ENCODE results near the gene ZC3H12D. TPM values are rescaled to one million over a fixed set of nuclear protein-coding genes. Genes with fewer than 3 reads are reported as not detected.
A peak's percentile ranks its signal among the peaks of the same experiment; 100 is the strongest.

The ZC3H12D gene
- total RNA-seq, 2 donors from 2014 or later = 1.8 to 2.2 TPM

DNA sequence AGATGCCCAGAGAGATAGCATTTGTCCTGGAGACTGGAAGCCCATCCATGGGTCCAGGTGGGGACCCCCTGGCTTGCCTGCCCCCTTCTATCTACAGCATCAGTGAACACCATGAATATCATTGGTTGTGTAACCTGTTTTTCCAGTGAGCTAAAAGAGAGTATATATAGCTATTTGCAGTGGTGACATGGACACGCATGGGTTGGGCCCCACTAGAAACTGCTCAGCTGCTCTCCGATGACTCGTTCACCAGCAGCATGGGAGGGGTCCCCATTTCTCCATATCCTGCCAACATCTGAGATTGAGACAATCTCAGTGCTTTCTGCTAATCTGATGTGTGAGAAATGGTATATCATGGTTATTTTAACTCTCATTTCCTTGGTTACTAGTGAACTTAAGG is 4.0 kb upstream of the ZC3H12D start:
- intact Hi-C loops (cut with DNase I) = no loop called here

DNA sequence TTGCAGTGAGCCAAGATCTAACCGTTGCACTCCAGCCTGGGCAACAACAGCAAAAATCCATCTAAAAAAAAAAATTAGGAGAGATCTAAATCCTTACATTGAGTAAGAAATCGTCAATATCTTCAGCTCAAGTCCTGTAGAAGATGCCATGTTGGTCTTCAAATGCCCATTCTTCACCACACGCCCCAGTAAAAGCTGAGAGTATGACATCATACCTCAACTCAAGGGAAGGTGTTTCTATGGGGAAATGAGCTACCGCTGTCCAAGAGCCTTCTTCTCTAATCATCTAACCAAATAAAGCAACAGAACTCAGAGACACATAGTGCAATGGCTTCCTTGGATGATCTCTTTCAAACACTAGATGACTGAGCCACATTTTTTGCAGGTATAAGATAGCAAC is 2.5 kb upstream of the ZC3H12D start:
- intact Hi-C loops (cut with DNase I) = no loop called here
- DNase-seq (ENCODE audit: low spot score) = no peak

More for the DNA sequence above, 4.0 kb upstream of the ZC3H12D start:
- DNase-seq (ENCODE audit: low spot score) = no peak

DNA sequence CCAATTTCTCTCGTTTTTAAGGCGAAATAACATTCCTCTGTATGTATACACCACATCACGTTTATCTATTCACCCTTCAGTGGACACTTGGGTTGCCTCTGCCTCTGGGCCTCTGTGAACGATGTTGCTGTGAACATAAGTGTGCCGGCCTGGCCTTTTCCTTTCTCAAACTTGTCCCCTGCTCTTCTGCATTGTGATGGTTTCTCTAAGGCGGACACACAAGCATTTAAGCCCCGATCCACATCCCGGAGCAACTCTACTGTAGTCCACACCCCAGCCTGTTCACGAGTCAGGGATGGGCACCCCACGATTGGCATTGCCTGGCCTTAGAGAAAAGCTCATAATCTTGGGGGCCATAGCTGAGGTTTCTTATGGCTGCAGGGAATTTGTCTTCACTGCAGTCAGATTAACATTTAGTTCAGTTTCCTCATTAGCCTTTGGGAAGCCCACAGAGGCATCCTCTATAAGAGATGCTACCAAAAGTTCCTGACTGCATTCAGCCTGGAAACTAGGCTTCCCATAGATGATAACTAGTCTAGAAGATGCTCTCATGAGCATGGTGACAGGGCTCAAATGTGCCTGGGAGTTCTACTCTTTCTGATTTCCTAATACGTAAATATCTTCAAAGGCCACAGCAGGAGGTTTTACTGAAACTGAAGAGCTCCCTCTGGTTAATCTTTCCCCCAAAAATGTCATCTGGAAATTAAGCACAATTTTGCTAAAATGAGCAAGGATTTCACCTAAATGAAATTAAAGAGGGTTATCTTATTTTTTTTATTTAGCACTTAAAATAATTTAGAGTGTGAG is 762 bp downstream of the ZC3H12D start:
- DNase-seq (ENCODE audit: low spot score) = no peak
- intact Hi-C loops (cut with DNase I) = no loop called here

DNA sequence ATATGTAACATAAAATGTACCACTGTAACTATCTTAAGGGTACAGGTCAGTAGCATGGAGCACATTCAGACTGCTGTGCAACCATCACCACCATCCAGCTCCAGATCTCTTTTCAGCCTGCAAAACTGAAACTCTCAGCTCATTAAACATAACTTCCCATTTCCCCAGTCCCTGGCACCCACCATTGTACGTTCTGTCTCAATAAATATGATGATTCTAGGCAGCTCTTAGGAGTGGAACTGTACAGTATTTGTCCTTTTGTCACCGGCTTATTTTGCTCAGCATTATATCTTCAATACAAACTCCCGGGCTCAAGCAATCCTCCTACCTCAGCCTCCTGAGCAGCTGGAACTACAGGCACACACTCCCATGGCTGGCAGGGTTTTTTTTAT is 1.5 kb downstream of the ZC3H12D start:
- intact Hi-C loops (cut with DNase I) = no loop called here
- DNase-seq (ENCODE audit: low spot score) = no peak

DNA sequence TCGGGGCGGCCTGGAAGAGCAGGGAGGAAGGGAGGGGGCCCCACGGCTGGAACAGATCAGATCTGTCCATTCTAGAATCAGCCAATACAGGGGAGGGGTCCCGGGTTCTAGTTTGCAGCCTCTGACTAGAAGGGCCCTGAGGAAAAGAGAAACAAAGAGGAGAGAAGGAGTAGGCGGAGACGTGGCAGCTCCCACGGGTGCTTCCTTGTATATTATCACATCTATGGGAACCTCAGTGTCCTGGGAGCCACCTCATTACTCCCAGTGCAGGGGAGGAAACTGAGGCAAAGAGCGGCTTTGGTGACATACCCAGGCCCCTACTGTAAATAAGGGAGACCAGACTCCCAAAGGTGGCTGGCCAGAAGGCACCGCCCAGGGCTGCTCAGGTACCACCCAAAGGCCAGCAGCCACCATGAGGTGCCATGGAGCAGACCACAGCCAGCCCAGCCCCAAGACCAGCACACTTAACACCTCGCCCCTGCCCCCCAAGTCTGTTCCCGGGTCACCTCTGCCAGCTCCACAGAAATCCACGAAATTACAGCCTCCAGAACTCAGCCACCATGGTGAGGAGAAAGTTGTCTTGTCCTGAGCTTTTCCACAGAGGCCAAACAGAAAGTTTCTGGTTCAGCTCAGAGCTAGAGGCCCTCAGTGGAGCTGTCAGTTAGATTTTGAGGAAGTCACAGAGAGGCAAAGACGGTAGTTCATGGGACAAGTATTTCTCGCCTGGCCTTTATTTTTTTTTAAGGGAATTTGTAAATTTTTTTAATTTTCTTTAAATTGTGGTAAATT is 2.1 kb downstream of the ZC3H12D start:
- intact Hi-C loops (cut with DNase I) = no loop called here
- no peak for DNase-seq (ENCODE audit: low spot score)

DNA sequence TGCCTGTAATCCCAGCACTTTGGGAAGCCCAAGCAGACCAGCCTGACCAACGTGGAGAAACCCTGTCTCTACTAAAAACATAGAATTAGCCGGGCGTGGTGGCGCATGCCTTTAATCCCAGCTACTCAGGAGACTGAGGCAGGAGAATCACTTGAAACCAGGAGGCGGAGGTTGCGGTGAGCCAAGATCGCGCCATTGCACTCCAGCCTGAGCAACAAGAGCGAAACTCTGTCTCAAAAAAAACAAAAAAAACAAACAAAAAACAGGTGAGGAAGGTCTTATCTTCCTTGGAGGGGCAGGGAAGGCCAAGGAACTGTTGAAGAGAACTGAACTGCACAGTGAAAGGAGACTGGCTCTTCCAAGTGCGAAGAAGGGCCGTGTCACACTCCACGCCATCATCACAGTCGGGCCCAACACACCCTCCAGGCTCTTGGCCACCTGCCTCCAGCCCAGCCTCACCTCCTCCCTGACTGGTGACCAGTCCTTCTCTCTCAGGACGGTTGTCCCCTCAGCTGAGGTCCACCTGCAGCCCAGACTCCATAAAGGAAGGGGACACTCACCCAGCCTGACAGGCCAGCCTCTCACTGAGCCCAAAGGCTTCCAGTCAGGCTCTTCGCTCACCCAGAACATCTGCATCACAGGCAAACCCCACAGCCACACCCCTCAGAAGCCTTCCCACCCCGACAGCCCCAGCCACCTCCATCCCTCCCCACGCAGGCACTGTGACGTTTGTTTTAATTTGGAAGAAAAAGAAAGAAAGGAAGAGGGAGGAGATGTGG is 4.1 kb downstream of the ZC3H12D start:
- intact Hi-C loops (cut with DNase I) = no loop called here
- no peak for DNase-seq (ENCODE audit: low spot score)

DNA sequence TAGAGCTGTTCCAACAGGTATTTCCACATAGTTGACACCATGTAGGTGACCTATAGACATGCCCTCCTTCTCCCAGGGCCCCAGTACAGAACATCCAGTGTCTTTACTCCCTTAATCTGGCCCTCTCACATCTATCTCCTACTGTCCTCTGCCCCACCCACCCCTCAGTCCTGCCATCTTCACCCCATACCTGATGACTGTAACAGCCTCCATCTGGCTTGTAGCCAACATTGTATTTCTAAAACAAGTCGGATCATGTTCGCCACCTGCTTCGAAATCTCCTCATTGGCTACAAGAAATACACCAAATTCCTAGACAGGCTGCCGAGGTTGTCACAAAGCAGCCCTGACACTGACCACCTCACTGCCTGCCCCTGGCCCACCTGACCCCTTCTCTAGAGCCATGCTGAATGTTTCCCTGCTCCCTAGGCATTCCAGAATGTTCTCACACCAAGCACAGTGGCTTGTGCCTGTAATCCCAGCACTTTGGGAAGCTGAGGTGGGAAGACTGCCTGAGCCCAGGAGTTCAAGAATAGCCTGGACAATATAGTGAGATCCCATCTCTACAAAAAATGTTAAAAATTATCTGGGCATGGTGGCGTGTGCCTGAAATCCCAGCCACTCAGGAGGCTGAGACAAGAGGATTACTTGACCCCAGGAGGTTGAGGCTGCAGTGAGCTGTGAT is 6.0 kb downstream of the ZC3H12D start:
- DNase-seq (ENCODE audit: low spot score) = no peak
- intact Hi-C loops (cut with DNase I) = no loop called here

DNA sequence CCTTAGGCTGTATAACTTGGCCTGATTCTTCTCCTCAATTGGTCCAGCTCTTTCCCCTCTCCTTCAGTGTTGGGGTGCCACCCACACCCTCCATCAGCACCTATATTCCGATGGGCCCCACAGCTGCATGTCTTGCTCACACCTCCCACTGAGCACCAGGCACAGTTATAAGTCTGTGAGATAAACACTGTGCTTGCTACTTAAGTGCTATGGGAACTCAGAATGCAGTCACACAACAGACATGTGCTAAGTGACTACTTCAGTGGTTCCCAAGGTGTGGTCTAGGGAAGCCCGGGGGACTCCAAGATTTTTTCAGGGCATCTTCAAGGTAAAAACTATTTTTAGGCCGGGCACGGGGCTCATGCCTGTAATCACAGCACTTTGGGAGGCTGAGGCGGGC is 7.3 kb downstream of the ZC3H12D start:
- no peak for DNase-seq (ENCODE audit: low spot score)
- intact Hi-C loops (cut with DNase I) = no loop called here

DNA sequence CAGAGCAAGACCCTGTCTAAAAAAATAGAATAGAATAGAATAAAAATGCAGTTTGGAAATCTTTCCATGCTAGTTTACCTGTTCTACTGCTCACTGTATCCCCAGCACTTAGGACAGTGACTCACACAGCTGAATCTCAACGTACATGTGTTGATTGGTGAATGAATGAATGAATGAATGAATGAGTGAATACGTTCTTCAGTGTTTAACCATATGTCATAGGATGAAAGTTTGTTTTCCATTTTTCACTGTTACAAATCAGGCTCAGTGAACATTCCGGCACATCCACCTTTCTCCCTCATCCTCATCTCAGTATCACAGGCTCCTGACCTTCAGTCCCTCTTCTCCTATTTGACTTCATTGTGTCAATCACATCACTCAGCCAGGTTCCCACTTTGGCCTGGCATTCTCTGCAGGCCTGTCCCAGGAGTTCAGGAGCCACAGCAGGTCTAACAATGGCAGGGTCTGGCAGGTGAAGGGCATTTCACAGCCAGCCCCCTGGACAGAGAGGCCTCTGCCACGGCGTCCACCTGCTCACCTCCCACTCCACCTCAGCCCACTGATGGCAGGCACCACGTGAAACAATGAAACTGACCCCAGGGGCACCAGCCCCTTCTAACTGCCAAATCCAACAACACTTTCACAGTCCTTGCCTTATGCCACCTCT is 7.9 kb downstream of the ZC3H12D start:
- intact Hi-C loops (cut with DNase I) = no loop called here
- DNase-seq (ENCODE audit: low spot score) = no peak

DNA sequence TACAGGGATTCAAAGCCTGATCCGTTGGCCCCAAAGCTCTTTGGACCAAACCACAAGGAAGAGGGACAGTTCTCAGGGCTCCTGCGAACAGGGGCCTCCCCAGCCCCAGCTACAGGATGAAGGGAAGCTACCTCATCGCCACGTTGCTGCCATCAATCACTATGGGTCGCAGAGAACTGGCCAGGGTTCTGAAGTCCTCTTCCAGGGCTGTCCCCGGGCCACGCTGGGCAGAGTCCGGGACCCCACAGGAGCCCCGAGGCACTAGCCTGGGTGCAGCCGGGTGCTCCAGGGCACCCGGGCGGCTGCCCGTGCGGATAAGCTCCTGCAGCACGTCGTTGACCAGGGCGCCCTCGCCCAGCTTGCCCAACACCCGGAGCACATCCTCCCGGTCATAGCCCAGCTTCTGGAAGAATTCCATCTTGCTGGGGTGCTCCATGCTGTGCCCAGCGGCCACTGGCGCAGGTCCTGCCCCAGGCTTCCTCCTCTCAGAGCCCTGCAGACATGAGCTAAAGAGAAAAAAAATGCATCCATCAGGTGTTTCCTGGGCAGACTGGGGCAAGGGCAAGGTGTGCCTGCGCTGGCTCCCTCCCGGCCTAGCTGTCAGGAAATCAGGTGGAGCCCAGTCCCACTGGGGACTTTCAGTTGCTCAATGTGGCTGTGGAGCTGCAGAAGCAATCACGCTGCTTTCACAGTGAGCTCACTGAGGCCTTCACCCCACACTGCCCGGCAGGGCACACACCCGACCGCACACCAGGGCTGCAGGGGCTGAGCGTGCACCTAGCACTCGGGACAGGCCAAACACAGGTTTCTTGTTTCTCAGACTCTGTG is 10.5 kb downstream of the ZC3H12D start:
- peak; percentile 66 for DNase-seq (ENCODE audit: low spot score)
- intact Hi-C loops (cut with DNase I) = no loop called here

DNA sequence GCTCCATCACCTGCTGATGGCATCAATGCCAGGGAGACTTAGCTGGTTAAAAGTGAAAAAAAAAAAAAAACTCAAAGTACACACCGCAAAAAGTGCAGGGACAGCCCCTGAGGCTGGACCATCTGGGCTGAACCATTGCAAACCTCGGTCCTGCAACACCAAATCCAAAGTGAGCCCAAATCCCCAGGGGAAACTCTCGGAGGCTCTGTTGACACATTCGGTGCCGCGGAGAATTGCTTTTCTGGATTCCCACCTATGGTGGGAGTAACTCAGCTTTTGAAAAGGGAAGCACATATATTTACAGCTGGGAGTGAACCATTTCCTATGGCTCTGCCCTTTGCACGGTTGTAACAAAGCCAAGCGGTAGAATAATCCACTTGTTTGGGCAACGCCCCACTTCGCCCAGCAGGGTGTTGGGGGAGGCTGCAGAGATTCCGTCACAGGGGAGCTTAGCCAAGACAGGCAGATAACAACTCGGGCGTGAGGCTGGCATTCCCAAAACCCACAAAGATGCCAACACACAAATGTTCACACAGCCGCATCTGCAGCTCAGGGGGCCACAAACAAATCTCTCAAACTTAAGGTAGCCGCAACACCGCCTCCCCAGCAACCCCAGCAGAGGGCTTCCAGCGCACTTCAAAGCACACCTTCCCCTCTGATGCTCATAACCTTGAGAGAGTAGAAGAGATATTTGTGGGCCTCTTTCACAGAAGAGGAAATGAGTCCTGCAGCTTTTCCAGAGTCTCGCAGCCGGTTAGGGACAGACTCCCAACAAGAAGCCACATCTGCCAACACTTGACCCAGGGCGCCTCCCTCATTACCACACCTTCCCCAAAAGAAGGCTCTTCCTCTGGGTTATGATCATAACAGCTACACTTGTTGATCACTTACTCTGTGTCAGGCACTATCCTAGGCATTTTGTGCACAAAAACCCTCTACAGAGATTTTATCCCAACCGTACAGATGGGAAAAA is 11.4 kb downstream of the ZC3H12D start:
- intact Hi-C loops (cut with DNase I) = no loop called here
- DNase-seq (ENCODE audit: low spot score) = peak; percentile 58

DNA sequence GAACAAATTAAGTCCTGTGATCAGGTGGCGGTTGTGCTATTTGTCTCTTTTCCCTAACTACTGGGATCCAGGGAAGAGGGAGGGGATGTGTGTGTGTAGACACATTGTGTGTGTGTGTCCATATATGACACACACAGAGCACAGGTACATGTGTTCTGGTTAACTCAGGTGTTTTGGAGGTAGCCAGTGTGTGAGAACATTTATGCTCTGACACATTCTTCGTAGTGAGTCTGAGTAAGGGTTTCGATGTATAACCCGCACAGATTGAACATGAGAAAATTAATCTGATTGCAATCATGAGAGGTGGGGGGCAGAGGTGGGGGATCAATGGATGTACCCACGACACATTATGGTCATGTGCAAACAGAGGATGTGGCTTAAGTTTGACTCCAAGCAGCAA is 12.6 kb downstream of the ZC3H12D start:
- peak; percentile 3 for DNase-seq (ENCODE audit: low spot score)
- intact Hi-C loops (cut with DNase I) = no loop called here

DNA sequence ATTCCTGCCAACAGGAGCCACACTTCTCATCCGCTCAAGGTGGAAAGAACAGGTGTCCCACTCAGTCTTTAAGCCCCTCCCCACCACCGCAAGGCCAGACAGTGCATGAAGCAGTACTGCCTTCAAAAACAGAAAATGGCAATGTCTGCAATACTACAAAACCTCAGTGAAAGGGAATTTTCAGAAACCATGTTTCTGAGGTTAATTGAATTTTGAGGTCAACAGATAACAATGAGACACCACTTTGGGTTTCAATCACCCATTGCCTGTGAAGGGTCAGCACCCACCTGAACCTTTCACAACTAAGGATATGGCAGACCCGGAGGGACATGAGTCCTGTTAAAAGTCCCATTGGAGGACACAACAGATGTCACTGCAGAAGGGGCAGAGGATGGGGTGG is 13.0 kb downstream of the ZC3H12D start:
- peak; percentile 5 for DNase-seq (ENCODE audit: low spot score)
- intact Hi-C loops (cut with DNase I) = no loop called here

DNA sequence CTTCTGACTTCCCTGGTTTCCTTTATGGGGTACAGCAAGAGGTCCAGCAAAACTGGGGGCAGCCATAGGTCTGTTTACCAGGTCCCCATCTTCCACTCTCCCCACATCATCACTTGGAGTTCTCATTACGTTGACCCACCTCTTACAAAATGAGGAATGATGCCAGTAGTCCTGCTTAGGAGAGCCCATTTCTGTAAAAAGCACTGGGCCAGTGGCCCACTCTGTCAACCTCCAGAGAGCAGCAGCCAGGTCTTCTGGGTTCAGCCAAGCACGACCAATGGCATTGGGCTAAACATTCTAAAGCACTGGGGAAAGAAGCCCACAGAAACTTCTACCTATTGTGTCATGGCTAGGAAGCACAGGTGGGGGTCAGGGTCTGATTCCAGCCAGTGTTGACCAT is 13.9 kb downstream of the ZC3H12D start:
- DNase-seq (ENCODE audit: low spot score) = peak; percentile 19
- intact Hi-C loops (cut with DNase I) = no loop called here

DNA sequence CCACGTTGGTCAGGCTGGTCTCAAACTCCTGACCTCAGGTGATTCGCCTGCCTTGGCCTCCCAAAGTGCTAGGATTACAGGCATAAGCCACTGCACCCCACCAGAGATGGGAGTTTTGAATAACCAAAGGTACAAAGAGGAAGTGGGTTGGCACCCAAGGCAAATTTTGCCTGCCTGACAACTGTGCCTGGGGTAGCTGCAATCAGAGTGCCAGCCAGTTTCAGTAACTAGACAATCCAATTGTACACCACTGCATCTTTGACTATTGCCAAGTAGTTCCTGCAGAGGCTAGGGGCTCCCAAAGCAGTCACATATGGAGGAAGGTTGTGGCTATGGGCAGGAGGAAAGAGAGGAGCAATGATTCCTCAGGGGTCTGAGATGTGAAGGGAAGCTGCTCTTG is 16.6 kb downstream of the ZC3H12D start:
- intact Hi-C loops (cut with DNase I) = no loop called here
- peak; percentile 36 for DNase-seq (ENCODE audit: low spot score)

DNA sequence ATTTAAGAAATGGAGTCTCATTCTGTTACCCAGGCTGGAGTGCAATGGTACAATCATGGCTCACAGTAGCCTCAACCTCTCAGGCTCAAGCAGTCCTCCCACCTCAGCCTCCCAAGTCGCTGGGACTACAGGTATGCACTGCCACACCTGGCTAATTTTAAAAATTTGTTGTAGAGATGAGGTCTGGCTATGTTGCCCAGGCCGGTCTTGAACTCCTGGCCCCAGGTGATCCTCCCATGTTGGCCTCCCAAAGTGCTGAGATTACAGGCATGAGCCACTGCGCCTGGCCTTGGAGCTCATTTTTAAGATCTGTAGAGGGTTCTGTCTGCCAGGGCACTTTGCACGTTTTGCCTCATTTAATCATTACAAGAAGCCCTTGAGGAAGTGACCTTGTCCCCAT is 17.5 kb downstream of the ZC3H12D start:
- peak; percentile 53 for DNase-seq (ENCODE audit: low spot score)
- intact Hi-C loops (cut with DNase I) = no loop called here

DNA sequence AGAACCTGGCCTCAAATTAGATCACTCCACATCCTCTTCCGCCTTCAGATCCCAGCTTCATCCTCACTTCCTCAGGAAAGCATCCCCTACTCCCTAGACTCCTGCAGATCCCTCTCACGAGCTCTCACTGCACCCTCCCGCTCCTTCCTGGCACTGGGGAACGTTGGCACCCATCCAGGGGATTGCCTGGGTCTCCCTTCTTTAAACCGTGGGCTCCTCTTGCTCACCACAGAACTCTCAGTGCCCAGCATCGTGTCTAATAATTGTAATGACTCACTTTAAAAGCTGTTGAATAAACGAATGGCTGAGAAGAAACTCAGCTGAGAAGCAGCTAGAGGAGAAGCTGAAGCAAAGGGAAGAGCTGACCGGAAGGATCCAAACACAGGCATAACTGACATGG is 20.4 kb downstream of the ZC3H12D start:
- DNase-seq (ENCODE audit: low spot score) = no peak
- intact Hi-C loops (cut with DNase I) = no loop called here

Data from posterior vena cava (tissue), 2 donors.